ENCODE measurements around the gene C20orf96.
A peak's percentile ranks its signal among the peaks of the same experiment; 100 is the strongest.
"Not testable (repeated sequence)": the region's sequence is repeated elsewhere in the genome, so short reads cannot be mapped to it uniquely, and the experiment has no call there.

Gene C20orf96

DNA sequence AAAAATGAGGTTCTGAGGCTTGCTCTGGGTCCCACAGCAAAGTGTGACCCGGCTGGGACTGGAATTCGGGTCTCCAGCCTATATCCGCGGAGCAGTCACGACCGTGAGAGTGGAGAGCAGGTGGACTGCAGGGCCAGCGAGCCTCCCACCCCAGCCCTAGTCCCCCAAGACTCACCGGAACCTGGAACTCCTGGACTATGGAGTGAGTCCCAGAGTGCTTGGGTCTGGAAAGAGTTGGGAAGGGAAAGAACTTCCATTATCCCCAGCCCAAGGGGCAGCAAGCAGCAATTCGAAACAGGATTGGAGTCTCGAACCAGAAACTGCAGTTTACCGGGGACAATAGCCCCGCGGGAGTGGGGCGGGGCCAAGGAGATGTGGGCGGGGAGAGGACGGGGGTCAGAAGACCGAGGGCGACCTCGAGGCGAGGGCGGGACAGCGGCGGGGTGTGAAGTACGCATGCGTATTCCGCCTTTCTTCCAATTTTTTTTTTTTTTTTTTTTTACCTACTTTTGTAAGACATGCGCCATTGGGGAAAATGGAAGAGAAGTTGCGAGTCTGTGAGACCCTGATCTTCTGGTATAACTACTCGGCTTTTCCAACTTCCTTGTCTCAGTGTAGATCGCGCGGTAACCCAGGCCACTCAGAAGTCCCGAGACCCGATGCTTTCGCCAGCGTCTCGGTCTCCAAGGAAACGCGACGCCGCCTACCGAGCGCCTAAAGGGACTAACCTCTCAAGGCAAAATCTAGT lies at the start of gene C20orf96:
Gene C20orf96, minus strand, starts transcription at position 667 of the 748 bp plus-strand sequence. Its CDS starts 140 bp downstream, at position 527.
- peak; percentile 98 for FAIRE-seq

GRCh38 chr20:336040-336439 lies 45.5 kb upstream of the C20orf96 start:
- not testable (repeated sequence) for FAIRE-seq

DNA sequence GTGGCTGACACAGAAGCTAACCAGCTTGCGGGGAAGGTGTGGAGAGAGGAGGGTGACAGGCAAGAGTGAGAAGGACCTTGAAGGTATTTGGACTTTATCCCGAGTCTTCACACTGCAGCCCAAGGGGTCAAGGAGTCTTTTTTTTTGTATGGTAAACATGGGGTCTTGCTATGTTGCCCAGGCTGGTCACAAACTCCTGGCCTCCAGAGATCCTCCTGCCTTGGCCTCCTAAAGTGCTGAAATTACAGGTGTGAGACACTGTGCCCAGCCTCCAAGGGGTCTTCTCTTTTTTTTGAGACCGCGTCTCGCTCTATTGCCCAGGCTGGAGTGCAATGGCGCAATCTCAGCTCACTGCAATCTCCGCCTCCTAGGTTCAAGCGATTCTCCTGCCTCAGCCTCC lies 44.0 kb upstream of the C20orf96 start:
- no peak for FAIRE-seq

GRCh38 chr20:330233-331149 lies 39.9 kb upstream of the C20orf96 start:
- FAIRE-seq, result peak; percentile 80

DNA sequence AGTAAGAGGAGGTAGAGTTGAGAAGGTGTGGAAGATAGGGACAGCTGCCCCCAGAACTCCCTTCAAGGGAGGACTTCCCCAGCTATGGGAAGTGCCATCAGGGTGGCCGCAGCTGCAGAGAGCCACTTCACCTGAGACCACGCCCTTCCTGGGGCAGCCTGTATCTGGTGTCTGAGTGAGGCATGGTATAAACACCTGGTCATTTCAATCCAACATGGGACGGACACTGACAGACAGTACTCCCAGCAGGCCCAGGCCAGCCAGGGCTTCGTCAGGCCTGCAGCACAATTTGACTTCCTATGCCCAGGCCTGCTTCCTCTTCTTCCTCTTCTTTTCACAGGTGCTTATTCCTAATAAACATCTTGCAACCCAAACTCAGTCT lies 39.3 kb upstream of the C20orf96 start:
- FAIRE-seq, result no peak

GRCh38 chr20:328975-329695 lies 38.6 kb upstream of the C20orf96 start:
- no peak for FAIRE-seq

- FAIRE-seq, result no peak
Measured at GRCh38 chr20:328027-328974, 37.8 kb upstream of the C20orf96 start.

GRCh38 chr20:327186-328026 lies 36.9 kb upstream of the C20orf96 start:
- peak; percentile 87 for FAIRE-seq

DNA sequence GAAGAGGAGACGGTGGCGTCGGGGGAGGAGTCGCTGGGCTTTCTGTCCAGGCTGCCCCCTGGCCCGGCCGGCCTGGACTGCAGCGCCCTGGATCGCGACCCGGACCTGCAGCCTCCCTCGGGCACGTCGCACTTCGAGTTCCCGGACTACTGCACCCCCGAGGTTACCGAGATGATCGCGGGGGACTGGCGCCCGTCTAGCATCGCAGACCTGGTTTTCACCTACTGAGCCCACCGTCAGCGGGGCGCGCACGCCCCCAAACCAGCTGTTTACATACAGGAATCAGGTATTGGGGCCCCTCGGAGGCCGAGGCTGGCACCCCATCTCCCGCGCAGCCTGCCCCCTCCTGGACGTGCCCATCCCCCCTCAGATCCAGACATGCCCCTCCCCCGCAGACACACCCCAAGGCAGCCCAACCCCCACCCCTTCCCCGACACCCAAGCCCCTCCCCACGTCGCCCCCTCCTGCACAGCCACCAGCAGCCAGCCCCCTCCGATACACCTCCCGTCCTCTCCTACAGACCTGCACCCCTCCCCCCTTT lies 36.2 kb upstream of the C20orf96 start:
- FAIRE-seq, result no peak

GRCh38 chr20:325889-326644 lies 35.5 kb upstream of the C20orf96 start:
- no peak for FAIRE-seq

GRCh38 chr20:325045-325888 lies 34.7 kb upstream of the C20orf96 start, which contains the start of gene SOX12:
Gene SOX12, plus strand, starts transcription at chr20:325552. Its CDS starts 373 bp downstream, at chr20:325925.
- peak; percentile 57 for FAIRE-seq

DNA sequence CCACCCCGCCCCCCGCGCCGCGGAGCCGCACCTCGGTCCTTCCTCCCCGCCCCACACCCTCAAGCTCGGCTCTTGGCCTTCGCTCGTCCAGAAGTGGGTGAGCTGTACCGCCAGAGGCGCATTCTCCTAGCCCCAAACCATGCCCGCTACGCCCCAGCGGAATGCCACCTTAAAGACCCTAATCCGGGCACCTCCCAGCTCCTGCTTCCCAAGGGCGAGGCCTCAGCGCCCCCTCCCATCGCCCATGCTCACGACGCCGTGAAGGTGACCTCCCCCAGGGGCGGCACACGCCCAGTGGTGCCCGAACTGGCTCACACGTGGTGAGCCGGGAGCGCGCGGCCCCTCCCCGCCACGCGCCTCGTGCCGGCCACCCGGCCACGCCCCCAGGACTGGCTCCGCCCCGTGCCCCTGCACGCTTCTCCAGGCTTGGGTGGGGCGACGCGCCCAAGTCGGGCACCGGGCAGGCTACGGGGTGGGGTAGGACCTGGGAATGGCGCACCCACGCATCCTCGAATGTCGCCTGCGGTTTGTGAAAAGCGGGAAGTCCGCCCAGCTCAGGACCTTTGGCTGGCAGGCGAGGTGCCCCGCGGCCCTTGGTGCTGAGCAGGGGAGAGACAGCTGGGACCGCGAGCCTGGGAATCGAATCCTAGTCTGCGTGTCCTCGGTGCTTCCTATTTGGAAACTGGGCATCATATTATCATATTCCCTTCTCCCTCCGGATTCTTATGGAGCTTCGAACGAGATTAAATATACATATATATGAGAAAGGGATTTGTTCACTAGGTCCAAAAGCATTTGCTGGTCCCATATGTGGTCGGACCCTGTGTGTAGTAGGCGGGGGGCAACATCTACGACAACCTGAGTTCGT lies 33.9 kb upstream of the C20orf96 start:
- no peak for FAIRE-seq

- no peak for FAIRE-seq
Measured at GRCh38 chr20:316316-317068, 25.9 kb upstream of the C20orf96 start.

- FAIRE-seq, result no peak
Measured at GRCh38 chr20:313948-314347, 23.4 kb upstream of the C20orf96 start.

GRCh38 chr20:313402-313801 lies 22.9 kb upstream of the C20orf96 start:
- no peak for FAIRE-seq

DNA sequence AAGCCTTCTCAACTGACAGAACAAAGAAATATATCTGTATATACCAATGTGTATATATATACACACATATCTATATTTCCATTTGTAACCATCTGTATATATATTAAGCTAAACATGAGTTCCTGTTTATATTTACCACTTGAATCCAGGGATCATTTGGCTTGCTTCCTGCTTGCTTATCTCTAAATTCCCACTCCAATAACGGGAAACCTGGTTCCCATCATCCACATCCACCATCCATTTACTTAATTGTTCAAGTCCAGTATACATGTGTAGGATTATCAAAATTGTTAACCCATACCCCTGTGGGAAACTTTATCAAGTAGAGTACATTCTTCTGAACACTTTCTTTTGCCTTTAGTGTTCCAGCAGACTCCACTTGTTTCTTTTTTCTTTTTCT lies 22.3 kb upstream of the C20orf96 start:
- no peak for FAIRE-seq

DNA sequence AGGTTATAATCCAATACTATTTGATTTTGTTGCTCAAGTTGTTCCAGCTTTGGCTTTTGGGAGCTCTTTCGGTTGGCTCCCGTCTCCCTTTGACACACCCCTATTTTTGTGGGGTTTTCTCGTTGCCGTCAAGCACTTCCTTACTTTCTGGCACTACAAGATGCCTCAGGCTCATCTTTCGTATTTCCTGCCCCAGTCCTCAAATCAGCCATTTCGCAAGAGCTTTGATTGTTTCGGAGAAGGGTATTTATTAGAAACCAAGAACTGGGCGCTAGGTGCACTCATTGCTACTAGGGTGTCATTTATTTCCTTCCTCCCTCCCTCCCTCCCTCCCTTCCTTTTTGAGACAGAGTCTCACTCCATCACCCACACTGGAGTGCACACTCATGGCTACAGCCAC lies 21.5 kb upstream of the C20orf96 start:
- no peak for FAIRE-seq

All from G401.6 (cell line).